HFFc6 (cell line): Measurements from ENCODE around the gene CAMKV. TPM values are rescaled to one million over a fixed set of nuclear protein-coding genes. Genes with fewer than 3 reads are reported as not detected.
"Not testable (repeated sequence)": the region's sequence is repeated elsewhere in the genome, so short reads cannot be mapped to it uniquely, and the experiment has no call there.

ENCODE experiments used
- DNase-seq: peaks from one replicate; pipeline ENCODE4 v3.0.0-alpha.2; 2018
- H3K27ac Mint-ChIP-seq: 2 replicates; pipeline ENCODE4 v1.8.0; 2020; ENCODE audit warnings: mild to moderate bottlenecking, mixed read lengths
- H3K27me3 Mint-ChIP-seq: 2 replicates; pipeline ENCODE4 v1.8.0; 2021; ENCODE audit warnings: mild to moderate bottlenecking, moderate library complexity, mixed read lengths; ENCODE audit not compliant: insufficient read depth
- H3K36me3 Mint-ChIP-seq: 2 replicates; pipeline ENCODE4 v1.8.0; 2021; ENCODE audit warnings: low read depth, mixed read lengths
- H3K4me1 Mint-ChIP-seq: 2 replicates; pipeline ENCODE4 v1.8.0; 2020; ENCODE audit warnings: low read depth, mixed read lengths
- H3K4me3 Mint-ChIP-seq: 2 replicates; pipeline ENCODE4 v1.8.0; 2020; ENCODE audit warnings: mild to moderate bottlenecking, moderate library complexity, mixed read lengths
- H3K9me3 Mint-ChIP-seq: 2 replicates; pipeline ENCODE4 v1.8.0; 2020; ENCODE audit warnings: mild to moderate bottlenecking, mixed read lengths
- total RNA-seq, 6 experiments: library from RNA; stranded (reverse); fragmentation: NEBNext Ultra II Directional; extraction: Animal tissue kit (Norgen Biotek cat#: 25700); gene quantifications; 2 replicates in 1 of 6; 3 replicates in 5 of 6; pipeline ENCODE4 v1.2.3, GENCODE V29; 2021
- TF ChIP-seq, protein P1 (sequence below): fragments of 200-600 bp; sonication (generic); IDR thresholded peaks from 2 replicates; pipeline ENCODE4 v1.5.0; 2021; ENCODE audit warnings: antibody characterized with exemption, mild to moderate bottlenecking

The CAMKV gene
- total RNA-seq, 6 experiments from 2014 or later = not detected

DNA sequence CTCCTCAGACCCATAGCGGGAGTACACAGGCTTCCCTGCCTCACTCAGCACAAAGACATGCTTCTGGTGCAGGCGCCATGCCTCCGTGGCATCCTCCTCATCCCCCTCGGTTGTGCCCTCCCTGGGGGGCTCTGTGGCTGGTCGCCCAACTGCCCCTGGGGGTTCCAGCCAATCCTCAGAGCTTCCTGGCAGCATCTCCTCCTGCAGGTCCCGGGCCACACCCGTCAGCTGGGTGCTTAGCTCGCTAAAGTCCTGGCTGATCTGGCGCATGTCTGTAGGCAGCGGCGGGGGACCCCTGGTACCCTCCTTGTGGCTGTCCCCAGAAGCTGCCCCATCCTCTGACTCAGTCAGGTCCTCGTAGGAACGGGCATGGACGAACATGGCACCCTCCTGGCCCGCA is 41.9 kb upstream of the CAMKV start:
- DNase-seq = no peak
- Mint-ChIP-seq H3K27me3 (peaks cover 3% of the 10 kb centered on the region), H3K4me1 (peaks cover 6% of the 10 kb centered on the region), H3K4me3 (no peak overlapping the region), H3K9me3 (no peaks in the 10 kb centered on the region), H3K36me3 (peaks cover 4% of the 10 kb centered on the region; the same call in 1 of the 2 replicates), H3K27ac (no peak overlapping the region)
- TF ChIP-seq, protein P1, sequence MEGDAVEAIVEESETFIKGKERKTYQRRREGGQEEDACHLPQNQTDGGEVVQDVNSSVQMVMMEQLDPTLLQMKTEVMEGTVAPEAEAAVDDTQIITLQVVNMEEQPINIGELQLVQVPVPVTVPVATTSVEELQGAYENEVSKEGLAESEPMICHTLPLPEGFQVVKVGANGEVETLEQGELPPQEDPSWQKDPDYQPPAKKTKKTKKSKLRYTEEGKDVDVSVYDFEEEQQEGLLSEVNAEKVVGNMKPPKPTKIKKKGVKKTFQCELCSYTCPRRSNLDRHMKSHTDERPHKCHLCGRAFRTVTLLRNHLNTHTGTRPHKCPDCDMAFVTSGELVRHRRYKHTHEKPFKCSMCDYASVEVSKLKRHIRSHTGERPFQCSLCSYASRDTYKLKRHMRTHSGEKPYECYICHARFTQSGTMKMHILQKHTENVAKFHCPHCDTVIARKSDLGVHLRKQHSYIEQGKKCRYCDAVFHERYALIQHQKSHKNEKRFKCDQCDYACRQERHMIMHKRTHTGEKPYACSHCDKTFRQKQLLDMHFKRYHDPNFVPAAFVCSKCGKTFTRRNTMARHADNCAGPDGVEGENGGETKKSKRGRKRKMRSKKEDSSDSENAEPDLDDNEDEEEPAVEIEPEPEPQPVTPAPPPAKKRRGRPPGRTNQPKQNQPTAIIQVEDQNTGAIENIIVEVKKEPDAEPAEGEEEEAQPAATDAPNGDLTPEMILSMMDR = no peak

DNA sequence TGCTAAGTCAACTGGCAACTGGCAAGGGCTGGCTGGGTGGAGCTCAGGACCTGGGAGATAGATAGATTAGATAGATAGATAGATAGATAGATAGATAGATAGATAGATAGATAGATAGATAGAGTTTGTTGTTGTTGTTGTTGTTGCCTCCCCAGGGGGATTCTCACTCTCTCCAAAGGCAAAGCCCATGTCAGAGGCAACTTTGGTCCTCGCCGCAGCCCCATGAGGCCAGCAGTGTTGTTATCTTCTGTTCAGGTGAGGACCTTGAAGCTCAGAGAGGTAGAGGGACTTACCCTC is 41.4 kb upstream of the CAMKV start:
- Mint-ChIP-seq H3K36me3 (peaks cover 4% of the 10 kb centered on the region; the same call in 1 of the 2 replicates), H3K27ac (no peak overlapping the region), H3K4me1 (peaks cover 7% of the 10 kb centered on the region), H3K4me3 (no peak overlapping the region), H3K27me3 (peaks cover 3% of the 10 kb centered on the region), H3K9me3 (no peaks in the 10 kb centered on the region)
- TF ChIP-seq, protein P1 = no peak
- no peak for DNase-seq

DNA sequence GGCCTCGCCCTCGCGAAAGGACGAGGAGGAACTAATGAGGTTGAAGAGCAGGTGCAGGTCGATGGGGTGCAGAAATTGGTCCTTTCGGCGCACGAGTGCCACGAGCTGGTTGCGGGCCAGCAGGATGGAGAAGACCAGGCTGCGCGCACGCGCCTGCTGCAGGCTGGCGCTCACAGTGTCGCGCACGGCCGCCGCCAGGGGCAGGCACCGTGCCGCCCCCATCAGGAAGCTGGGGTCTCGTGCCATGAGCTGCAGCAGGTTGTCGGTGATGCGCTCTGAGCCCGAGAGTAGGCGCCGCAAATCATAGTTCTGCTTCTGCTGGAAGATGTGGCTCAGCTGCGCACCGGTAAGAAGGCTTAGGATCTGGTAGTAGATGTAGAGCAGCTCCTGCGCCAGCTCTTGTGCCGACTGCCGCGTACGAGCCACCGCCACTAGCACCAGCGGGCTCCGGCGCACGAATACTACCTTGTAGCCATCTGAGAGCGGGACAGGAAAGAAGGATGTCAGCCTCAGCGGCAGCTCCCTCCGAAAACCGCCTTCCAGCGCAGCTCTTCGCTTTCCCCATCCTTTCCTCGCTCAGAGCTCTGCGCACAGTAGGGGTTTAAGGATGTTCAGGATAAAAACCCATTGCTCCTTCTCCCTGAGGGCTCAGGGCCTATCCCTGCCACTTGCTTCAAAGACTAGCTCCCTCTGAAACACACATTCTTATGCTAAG is 40.9 kb upstream of the CAMKV start:
- H3K27ac Mint-ChIP-seq = no peak overlapping the region

DNA sequence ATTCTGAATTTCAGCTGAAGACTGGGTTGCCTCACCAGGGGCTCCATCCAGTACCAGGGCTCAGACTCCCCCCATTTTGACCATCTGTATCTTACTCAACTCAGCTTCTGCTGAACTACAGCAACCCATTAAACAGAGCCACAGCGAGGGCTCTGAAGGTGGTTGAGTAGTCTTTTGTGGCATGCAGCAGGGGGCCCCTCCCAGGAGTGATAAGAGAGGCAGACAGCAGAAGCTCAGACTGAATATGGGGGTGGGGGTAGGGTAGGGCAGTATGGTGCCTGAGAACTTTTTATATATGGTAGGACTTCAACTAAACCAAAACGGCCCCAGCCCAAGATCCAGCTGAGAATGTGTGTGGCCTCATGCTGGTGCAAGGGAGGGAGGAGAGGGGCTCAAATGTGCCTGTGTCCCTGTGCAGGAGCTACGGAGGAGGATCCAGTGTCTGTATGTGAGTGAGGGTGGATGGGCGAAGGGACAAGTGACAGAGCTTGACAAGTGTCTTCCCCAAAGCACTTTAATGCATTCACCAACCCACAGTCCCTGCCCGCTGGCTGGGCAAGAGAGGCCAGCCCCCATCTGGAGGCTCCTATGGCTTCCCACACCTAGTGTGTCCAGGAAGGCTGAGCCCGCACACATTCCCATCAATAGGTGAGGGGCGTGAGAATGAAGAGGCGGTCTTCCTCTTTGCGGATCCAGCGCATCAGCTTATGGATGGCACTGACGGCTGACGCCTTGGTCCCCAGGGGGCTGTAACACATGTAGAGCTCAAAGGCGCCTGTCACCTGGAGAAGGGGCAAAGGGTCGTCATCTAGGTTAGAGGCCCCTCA is 38.9 kb upstream of the CAMKV start:
- no peak overlapping the region for H3K27ac Mint-ChIP-seq
- TF ChIP-seq, protein P1 = no peak
- peaks cover 4% of the 10 kb centered on the region; the same call in 1 of the 2 replicates for H3K36me3 Mint-ChIP-seq
- no peaks in the 10 kb centered on the region for H3K9me3 Mint-ChIP-seq
- peaks cover 3% of the 10 kb centered on the region for H3K27me3 Mint-ChIP-seq
- no peak overlapping the region for H3K4me3 Mint-ChIP-seq
- no peak for DNase-seq
- H3K4me1 Mint-ChIP-seq = peaks cover 13% of the 10 kb centered on the region

More for the DNA sequence above, 40.9 kb upstream of the CAMKV start:
- TF ChIP-seq, protein P1 = no peak
- H3K27me3 Mint-ChIP-seq = peaks cover 3% of the 10 kb centered on the region
- H3K9me3 Mint-ChIP-seq = no peaks in the 10 kb centered on the region
- no peak overlapping the region for H3K4me3 Mint-ChIP-seq
- H3K36me3 Mint-ChIP-seq = peaks cover 4% of the 10 kb centered on the region; the same call in 1 of the 2 replicates
- DNase-seq = no peak
- peaks cover 12% of the 10 kb centered on the region for H3K4me1 Mint-ChIP-seq

GRCh38 chr3:49906073-49906743 is 36.5 kb upstream of the CAMKV start:
- peaks cover 3% of the 10 kb centered on the region for H3K27me3 Mint-ChIP-seq
- TF ChIP-seq, protein P1 = peak; percentile 80
- H3K4me1 Mint-ChIP-seq = peaks cover 17% of the 10 kb centered on the region
- H3K4me3 Mint-ChIP-seq = peak overlapping the region; percentile 87
- DNase-seq = peak; percentile 19
- H3K27ac Mint-ChIP-seq = peak overlapping the region; percentile 60
- H3K36me3 Mint-ChIP-seq = peaks cover 4% of the 10 kb centered on the region; the same call in 1 of the 2 replicates
- no peaks in the 10 kb centered on the region for H3K9me3 Mint-ChIP-seq

GRCh38 chr3:49904448-49904847 is 34.7 kb upstream of the CAMKV start:
- DNase-seq, H3K36me3 Mint-ChIP-seq, H3K27me3 Mint-ChIP-seq, H3K9me3 Mint-ChIP-seq, H3K27ac Mint-ChIP-seq, H3K4me3 Mint-ChIP-seq: not testable (repeated sequence)
- peaks cover 23% of the 10 kb centered on the region for H3K4me1 Mint-ChIP-seq
